ENCODE data around the gene SLC22A8. TPM values are rescaled to one million over a fixed set of nuclear protein-coding genes. Genes with fewer than 3 reads are reported as not detected.

The SLC22A8 gene
- polyA plus RNA-seq, 3 donors = not detected

DNA sequence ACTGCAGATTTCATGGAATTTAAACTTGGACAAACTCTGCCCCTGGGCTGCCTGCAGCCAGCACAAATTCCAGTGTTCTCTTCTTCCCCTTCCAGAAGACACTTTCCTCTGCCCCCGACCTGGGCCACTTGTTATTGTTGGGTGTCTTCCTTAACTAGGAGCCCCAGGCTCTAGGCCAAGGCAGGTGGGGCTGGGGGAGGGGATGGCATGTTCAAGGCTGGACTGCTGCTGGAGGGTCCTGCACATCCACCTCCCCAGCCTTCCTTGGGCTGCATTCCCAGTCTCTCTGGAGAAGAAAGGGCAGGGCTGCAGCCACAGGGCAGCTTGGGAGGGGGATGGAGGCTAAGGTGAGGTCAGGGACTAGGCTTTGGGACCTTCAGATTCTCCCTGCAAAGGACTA is 19.4 kb downstream of the SLC22A8 start:
- H3K27ac ChIP-seq (ENCODE audit: low read depth, low read length) = no peak overlapping the region
- 30 to 54% (median 47%) methylated on average over 1 of the region's 1 CpG for WGBS, 3 donors

DNA sequence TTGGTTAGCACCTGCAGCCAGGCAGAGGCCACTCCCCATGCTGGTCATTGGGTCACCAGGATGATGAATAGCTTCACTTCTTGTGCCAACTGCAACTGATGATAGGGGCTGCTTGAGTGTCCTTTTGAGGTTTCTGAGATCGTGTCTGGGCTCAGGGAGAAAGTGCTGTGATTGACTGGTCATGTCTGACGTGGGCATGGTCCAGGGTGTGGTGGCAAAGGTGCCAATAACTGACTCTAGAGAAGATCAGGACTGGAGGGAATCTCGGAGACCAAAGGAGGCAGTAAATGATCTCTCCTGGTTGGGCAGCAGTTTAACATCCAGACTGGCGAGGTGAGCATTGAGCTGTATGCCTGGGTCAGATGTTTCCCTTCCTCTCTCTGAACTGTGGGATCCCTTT is 20.9 kb downstream of the SLC22A8 start:
- no peak overlapping the region for H3K27ac ChIP-seq (ENCODE audit: low read depth, low read length)
- 70 to 80% (median 75%) methylated on average over 4 of the region's 4 CpGs for WGBS, 3 donors

DNA sequence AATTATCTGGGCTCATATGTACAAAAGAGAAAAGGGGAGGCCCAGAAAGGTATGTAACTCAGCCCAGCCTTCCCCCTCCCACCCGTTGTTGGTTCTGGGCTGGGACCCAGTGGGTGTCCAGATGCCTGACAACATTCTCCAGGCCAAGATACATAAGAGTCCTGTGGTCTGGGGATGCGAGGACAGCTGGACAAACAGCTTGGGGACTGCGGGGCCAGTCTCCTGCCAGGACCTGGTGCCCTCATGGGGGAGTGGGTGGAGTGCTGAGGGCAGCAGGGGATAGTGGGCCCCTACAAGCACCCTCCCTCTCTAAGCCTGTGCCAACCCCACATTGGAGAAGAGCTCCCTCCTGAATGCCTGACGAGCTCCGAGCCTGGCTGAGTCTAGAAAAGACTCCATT is 27.4 kb downstream of the SLC22A8 start:
- no peak overlapping the region for H3K27ac ChIP-seq (ENCODE audit: low read depth, low read length)
- 61 to 81% (median 71%) methylated on average over 5 of the region's 5 CpGs for WGBS, 3 donors

DNA sequence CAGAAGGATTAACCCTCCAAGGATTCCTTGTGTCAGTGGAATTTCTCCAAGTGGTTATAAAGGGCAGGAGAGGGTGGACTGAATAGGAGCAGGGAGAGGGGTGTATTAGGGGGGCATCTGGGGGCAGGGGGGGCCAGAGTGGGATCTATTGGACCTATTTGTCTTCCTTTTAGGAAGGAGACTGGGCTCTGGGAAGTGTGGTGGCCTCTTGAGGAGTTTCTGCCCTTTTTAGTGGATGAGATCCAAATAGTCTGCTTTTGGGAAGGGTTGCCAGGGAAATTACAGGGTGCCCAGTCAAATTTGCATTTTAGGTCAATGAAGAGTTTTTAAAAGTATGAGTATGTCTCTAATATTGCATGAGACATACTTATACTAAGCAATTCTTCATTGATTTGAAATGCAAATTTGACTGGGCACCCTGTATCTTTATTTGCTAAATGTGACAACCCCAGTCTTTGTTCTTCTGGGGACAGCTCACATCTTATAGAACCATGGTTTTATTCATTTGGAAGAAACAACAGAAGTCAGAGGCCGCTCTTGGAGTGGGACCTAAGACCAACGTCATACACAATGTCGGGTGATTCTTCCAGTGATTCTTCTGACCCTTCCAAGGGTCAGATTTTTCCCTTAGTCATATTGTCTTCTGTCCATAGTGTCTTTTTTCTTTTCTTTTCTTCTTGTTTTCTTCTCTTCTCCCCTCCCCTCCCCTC is 30.4 kb downstream of the SLC22A8 start:
- 81 to 83% (median 82%) methylated on average over 3 of the region's 3 CpGs for WGBS, 3 donors
- no peak overlapping the region for H3K27ac ChIP-seq (ENCODE audit: low read depth, low read length)

DNA sequence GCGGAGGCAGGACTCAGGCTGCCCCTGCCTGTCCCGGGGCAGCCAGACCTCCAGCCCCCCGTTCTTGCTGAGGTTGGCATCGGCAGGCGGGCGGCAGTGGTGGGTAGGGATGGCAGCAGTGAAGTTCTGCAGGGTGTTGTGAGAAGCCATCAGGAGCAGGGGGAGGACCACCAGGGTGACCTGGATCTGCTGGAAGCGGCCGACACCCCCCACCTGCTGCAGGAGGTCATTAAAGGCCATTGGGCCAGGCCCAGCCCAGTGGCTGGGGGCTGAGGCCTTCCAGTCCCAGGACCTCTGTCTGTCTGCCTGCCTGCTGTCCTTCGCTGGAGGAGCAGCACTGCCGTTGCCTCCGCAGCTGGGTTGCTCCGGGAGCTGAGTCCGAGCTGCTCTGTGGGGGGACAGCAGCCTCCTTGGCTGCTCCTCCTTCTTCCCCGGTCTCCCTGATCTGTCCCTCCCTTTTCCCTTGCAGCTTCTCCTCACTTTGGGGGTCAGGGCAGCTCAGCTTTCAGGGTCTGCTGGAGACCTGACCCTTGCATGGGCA is 31.1 kb downstream of the SLC22A8 start, which contains the start of gene SLC22A6:
Gene SLC22A6 (minus strand): TSS at position 517 of the 541 bp plus-strand sequence. CDS start 277 bp downstream, at position 240.
- WGBS, 3 donors = 71 to 76% (median 72%) methylated on average over 14 of the region's 14 CpGs
- no peak within 1 kb of the TSS for H3K27ac ChIP-seq (ENCODE audit: low read depth, low read length)

DNA sequence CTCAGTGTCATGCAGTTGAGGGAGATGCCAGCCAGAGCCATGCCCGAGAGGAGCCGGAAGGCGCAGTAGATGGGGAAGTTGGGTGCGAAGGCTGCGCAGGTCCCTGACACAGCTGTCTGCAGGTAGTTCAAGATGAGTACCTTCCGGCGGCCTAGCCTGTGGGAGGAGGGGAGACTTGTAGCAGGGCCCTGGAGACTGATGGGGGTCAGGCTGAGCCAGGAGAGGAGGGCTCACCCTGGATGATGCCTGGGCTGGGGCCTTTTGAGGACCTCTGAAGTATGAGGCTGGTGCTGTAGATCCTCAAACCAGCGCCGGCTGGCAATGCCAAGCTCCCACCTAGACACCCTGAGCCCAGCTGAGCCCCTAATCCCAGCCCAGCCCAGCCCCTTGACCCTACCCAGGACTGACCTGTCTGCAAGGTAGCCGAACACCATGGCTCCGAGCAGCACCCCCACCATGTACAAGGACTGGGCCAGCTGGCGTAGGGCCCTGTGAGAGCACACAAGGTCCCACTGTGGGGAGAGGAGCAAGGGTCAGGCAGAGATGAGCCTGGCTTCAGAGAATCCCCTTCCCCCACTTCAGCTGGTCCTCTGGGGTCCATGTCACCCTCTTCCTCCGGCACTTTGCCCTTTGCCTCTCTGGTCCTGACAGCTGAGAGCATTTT is 32.0 kb downstream of the SLC22A8 start:
- WGBS, 3 donors = 82 to 91% (median 90%) methylated on average over 13 of the region's 13 CpGs
- no peak overlapping the region for H3K27ac ChIP-seq (ENCODE audit: low read depth, low read length)

DNA sequence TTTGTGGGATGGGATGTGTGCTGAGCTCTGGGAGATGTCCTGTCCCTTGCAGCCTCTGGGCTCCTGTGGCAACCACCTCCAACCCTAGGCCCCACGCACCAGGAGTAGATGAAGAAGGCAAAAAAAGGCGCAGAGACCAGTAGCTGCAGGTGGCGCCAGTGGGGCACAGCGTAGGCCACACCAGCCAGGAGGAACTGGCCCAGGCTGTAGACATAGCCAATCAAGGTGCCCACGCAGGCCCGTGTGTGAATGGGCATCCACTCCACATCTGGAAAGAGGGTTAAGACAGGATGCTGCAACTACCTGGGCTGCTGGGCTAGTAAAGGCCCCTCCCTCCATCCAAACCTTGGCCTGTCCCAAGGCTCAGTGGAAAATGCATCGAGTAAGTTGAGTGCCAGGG is 33.9 kb downstream of the SLC22A8 start:
- WGBS, 3 donors = 89 to 91% (median 90%) methylated on average over 7 of the region's 7 CpGs
- no peak overlapping the region for H3K27ac ChIP-seq (ENCODE audit: low read depth, low read length)

DNA sequence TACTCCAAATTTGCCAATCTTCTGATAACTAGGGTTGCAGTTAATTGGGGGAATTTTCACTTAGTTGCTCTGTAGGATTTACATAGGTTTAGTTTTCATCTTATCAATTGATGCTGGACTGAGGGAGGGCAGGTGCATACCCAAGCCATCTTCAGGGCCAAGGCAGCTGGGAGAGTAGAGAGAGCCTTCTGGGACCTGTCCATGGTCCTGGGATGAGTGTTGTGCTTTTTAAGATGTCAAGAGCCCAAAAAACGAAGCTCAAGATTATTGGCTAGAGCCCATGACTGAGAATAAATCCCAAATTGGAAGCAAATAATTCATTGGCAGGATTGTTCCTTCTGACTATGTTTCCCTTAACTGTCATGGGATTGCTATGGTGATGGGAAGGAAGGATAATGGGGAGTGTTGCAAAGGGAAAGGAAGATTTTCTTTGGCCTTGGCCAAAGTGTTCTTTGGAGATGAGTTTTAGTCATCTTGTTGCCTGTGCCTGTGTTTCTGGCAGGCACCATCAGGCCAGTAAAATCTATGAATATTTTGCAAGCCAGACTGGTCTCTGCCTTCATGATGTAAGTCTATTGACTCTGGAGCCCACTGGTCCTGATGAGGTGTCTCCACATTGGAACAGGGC is 35.4 kb downstream of the SLC22A8 start:
- 35 to 42% (median 37%) methylated on average over 1 of the region's 1 CpG for WGBS, 3 donors

DNA sequence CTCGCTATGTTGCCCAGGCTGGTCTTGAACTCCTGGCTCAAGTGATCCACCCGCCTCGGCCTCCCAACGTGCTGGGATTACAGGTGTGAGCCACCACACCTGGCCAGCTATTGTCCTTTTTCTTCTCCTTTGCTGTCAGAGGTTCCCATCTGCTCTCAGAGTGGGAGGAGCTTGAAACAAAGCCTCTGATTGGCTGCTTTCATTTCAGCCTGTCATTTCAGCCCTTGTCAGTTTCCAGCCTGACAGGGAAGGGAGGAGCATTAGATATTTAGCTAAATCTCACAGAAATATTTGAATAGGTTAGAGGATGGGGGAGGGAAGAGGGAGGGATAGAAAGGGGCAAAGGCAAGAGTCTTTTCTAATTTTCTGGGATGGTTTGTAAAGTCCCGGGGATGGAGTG is 39.5 kb downstream of the SLC22A8 start:
- WGBS, 3 donors = 83 to 90% (median 84%) methylated on average over 5 of the region's 5 CpGs

More for the DNA sequence above, 35.4 kb downstream of the SLC22A8 start:
- H3K27ac ChIP-seq (ENCODE audit: low read depth, low read length) = no peak overlapping the region

DNA sequence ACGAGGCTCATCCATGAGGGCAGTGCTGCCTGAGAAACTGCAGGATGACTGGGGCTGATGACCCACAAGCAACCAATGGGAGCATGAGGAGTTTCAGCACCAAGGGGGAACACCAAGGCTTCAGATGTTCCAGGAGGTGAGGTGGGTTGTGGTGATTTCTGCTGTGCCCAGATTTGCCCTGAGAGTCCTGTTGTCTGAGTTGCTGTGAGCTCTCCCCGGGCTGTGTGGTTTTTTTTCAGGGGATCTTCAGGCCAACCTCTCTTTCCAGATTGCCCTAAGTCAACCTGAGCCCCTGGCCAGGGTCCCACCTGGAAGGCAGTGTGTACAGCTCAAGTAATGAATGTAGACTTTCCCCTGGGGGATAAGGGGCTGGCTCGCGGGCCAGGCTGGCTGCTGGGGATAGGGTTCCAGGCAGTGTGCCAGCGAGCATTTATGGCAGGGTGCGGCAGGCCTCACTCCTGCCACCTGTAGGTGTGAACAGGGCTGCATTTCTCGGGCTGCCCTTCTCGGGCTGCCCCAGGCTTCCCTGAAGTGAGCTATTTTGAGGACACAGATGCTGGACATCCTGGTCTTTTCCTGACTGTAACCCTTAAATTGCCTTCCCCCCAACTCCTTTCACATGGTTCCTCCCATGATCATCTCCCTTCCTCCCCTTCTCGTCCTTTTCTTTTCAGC is 40.7 kb downstream of the SLC22A8 start:
- no peak overlapping the region for H3K27ac ChIP-seq (ENCODE audit: low read depth, low read length)
- 17 to 22% (median 18%) methylated on average over 9 of the region's 9 CpGs for WGBS, 3 donors

More for the DNA sequence above, 39.5 kb downstream of the SLC22A8 start:
- H3K27ac ChIP-seq (ENCODE audit: low read depth, low read length) = no peak overlapping the region

DNA sequence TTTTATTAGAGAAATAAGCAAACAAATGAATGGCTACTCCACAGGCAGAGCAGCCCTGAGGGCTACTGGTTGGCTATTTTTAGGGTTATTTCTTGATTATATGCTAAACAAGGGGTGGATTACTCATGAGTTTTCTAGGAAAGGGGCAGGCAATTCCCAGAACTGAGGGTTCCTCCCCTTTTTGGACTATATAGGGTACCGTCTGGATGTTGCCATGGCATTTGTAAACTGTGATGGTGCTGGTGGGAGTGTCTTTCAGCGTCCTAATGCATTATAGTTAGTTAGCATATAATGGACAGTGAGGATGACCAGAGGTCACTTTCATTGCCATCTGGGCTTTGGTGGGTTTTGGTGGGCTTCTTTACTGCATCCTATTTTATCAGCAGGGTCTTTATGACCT is 50.1 kb downstream of the SLC22A8 start:
- WGBS, 3 donors = 57 to 75% (median 68%) methylated on average over 2 of the region's 2 CpGs
- H3K27ac ChIP-seq (ENCODE audit: low read depth, low read length) = no peak overlapping the region

DNA sequence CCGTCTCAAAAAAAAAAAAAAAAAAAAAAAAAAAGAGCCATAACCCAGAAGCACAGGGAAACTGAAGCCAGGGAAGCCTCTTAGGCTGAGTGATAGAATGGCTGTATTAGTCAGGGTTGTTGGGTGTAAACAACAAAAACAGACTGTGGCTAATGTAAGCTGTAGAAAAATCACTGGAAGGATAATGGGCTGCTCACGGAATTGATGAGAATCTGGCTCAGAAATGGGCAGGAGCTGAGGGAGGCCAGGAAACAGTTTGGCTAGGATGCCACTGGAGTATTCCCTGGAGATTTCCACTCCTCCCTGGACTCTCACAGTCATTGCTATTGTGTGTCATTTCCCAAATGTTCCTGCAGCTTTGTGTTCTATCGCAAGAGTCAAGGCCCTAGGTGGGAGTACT is 53.2 kb downstream of the SLC22A8 start:
- no peak overlapping the region for H3K27ac ChIP-seq (ENCODE audit: low read depth, low read length)
- WGBS, 3 donors = 65 to 88% (median 80%) methylated on average over 3 of the region's 3 CpGs

DNA sequence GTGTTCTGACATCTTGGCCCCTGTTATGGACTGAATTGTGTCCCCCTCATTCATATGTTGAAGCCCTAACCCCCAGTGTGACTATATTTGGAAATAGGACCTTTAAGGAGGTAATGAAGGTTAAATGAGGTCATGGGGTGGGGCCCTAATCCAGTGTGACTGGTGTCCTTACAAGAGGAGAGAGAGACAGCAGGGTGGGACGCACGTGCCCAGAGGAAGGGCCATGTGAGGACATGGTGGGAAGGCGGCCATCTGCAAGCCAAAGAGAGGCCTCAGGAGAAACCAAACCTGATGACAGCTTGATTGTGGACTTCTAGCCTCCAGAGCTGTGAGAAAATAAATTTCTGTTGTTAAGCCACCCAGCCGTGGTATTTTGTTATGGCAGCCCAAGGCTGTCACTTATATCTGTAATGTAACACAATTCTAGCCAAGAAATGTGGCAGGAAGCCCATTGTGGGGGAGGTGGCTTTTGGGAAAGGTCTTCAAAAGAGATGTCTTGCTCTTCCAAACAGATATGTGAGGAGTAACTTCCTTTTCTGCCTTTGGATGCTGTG is 54.5 kb downstream of the SLC22A8 start:
- 61 to 85% (median 76%) methylated on average over 4 of the region's 4 CpGs for WGBS, 3 donors
- no peak overlapping the region for H3K27ac ChIP-seq (ENCODE audit: low read depth, low read length)

DNA sequence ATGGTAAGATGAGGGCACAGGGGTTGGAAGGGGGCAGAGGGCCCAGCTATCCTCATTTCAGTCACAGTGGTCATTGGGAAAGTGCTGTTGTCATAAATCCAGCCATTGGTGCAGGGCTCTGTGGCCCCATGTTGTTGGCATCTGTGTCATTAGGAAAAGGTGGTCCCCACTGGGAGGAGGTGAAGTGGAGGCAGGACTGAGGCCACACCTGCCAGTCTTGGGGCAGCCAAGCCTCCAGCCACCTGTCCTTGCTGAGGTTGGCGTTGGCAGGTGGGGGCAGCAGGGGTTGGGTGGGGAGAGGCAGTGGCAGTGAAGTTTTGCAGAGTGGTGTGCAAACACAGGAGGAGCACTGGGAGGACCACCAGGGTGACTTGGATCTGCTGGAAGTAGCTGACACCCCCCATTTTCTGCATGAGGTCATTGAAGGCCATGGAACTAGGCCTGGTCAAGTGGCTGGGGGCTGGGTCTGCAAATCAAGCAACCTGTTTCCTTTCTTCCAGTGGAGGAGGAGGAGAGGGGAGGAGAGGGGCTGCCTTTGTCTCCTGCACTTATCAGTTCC is 56.1 kb downstream of the SLC22A8 start:
- 83 to 100% (median 100%) methylated on average over 1 of the region's 1 CpG for WGBS, 3 donors
- H3K27ac ChIP-seq (ENCODE audit: low read depth, low read length) = no peak overlapping the region

DNA sequence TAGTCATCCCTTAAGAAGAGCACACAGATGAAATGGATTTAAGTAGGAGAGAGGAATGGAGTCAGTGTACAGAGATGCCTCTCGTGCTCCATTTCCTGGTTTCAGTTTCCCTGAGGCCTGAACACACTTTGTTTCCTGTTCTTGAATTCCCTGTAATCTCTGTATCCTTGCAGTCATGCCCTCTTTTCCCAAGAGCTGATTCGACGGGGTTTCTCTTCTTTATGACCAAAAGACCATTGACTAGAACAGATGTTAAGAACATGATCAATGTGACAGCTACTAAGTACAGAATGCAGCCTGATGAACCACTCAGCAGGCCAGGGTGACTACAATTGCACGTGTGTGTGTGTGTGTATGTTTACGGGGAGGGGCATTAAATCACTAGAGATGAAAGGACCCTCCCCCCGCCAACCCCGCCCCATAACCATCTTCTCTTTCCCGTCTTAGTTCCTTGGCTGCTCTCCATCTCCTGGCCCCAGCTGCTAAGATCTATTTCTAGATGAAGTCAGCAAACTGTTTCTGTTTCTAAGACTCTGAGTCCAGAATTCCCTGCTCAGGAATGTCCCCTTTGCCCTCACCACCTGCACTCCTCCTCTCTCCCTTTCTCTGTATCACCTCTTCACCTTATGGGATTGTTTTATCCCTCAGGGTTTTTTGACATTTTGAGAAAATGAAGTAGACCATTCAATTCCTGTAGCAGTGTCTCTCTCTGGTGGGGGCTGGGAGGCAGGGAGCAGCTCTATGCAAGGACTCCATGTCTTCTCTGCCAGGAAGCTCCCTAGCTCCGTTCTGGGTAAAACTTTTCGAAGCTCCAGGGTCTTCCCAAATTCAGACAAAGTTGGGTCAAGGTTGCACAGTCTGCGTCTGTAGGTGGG is 56.9 kb downstream of the SLC22A8 start:
- H3K27ac ChIP-seq (ENCODE audit: low read depth, low read length) = no peak overlapping the region
- WGBS, 3 donors = 21 to 57% (median 30%) methylated on average over 11 of the region's 11 CpGs

DNA sequence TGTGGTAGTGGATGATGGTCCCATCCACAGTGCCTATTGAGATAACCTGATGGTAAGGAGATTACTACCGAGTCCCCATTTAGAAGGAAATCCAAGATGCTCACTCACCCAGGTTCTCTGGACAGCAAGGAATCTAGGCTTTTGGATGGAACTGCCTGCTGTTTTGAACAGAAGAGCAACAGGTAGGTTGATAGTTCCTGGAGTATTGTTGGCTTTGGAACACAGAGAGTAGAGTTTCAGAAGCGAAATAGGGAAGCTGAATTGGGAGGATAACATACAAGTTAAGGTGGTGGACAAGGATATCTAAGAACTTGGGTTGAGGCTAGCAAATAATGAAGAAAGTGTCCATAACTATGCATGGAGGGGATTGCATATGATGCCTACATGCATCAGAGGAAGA is 58.5 kb downstream of the SLC22A8 start:
- 92 to 94% (median 94%) methylated on average over 2 of the region's 2 CpGs for WGBS, 3 donors
- H3K27ac ChIP-seq (ENCODE audit: low read depth, low read length) = no peak overlapping the region

DNA sequence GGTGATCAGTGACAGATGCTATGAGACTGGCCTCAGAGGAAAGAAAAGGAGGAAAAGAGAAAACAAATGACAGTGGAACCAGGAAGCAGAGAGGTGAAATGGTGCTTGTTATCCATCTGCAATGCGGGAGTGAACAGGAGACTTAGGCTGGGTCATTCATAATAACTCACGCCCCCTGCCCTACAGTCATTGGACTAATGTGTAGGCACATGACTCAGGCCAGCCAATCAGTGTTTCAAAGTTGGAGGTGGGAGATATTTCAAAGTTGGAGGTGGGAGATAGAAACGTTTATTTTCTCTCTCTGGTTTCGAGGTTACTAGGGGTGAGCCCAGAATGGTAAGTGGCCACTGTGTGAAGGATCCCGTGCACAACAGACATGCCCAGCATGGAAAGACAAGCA is 61.2 kb downstream of the SLC22A8 start:
- WGBS, 3 donors = 73 to 77% (median 75%) methylated on average over 5 of the region's 5 CpGs
- no peak overlapping the region for H3K27ac ChIP-seq (ENCODE audit: low read depth, low read length)

Measured in adipose tissue (tissue), 3 donors.